Cardiac fibroblast (primary cell): ENCODE results near the gene ZBED5.

ENCODE experiments used
- DNase-seq, 2 donors: peaks; one replicate each; pipeline versions ENCODE4 v3.0.0 to v3.0.0-alpha.2; 2010; ENCODE audit warnings: low read depth in 2 of 2
- H3K4me3 ChIP-seq, 2 donors: replicated peaks in 1 of 2; 1 replicate in 1 of 2; 2 replicates in 1 of 2; pipeline ENCODE4 v1.5.1; 2011; ENCODE audit warnings: low read depth in 2 of 2, low read length in 2 of 2, mild to moderate bottlenecking in 2 of 2, moderate library complexity in 1 of 2
- CTCF ChIP-seq: IDR thresholded peaks from one replicate; pipeline ENCODE4 v1.5.1; 2011; ENCODE audit warnings: low read depth, mild to moderate bottlenecking, low read length, inconsistent platforms

Gene ZBED5

GRCh38 chr11:10857709-10858438 lies at the start of gene ZBED5:
Gene ZBED5 (minus strand): TSS chr11:10858053. CDS start chr11:10854945, 3,108 bp downstream.
- no peak for TF ChIP-seq CTCF
- H3K4me3 ChIP-seq: peak within 1 kb of the TSS; percentile 91 to 97
- peak; percentile 98 for DNase-seq

GRCh38 chr11:10906521-10906920 lies 48.7 kb upstream of the ZBED5 start:
- DNase-seq: peak; percentile 54 to 61
- H3K4me3 ChIP-seq: no peak overlapping the region
- TF ChIP-seq CTCF: peak; percentile 36

GRCh38 chr11:10902301-10903063 lies 44.6 kb upstream of the ZBED5 start:
- DNase-seq: no peak
- no peak overlapping the region for H3K4me3 ChIP-seq
- TF ChIP-seq CTCF: no peak

- H3K4me3 ChIP-seq: no peak overlapping the region
- no peak for DNase-seq
- TF ChIP-seq CTCF: no peak
Measured at GRCh38 chr11:10900681-10901415, 43.0 kb upstream of the ZBED5 start.

- TF ChIP-seq CTCF: no peak
- no peak for DNase-seq
Measured at GRCh38 chr11:10899121-10899830, 41.4 kb upstream of the ZBED5 start.

GRCh38 chr11:10898763-10899025 lies 40.8 kb upstream of the ZBED5 start:
- TF ChIP-seq CTCF: no peak
- DNase-seq: no peak
- peak overlapping the region in 1 of 2 donors; percentile 3 for H3K4me3 ChIP-seq

More at GRCh38 chr11:10899121-10899830, 41.4 kb upstream of the ZBED5 start:
- H3K4me3 ChIP-seq: peak overlapping the region in 1 of 2 donors; percentile 3
